Gastroesophageal sphincter (tissue), 4 donors: ENCODE data around the gene IGSF11. TPM values are rescaled to one million over a fixed set of nuclear protein-coding genes. Genes with fewer than 3 reads are reported as not detected.

ENCODE experiments used
- ATAC-seq: fragments of 150-250 bp; one replicate; pipeline ENCODE4 v1.9.1; 2016; ENCODE audit warnings: mild to moderate bottlenecking, moderate library complexity
- H3K27ac ChIP-seq, 4 donors: fragments of 200-600 bp; sonication (generic) in 3 of 4; 1 replicate in 3 of 4; 2 replicates in 1 of 4; pipeline ENCODE4 v1.5.1; 2016 to 2019
- H3K27me3 ChIP-seq: fragments of 200-600 bp; sonication (generic); one replicate; pipeline ENCODE4 v1.5.1; 2019
- H3K36me3 ChIP-seq, 2 donors: fragments of 200-600 bp; sonication (generic); one replicate each; pipeline ENCODE4 v1.5.1; 2019; ENCODE audit warnings: control low read depth in 1 of 2
- H3K4me1 ChIP-seq, 3 donors: fragments of 200-600 bp; sonication (generic); 1 replicate in 2 of 3; 2 replicates in 1 of 3; pipeline ENCODE4 v1.5.1; 2016 to 2019; ENCODE audit warnings: control low read depth in 2 of 3
- H3K4me3 ChIP-seq, 2 donors: fragments of 200-600 bp; sonication (generic); one replicate each; pipeline ENCODE4 v1.5.1; 2019; ENCODE audit warnings: mild to moderate bottlenecking in 1 of 2, moderate library complexity in 1 of 2
- H3K9me3 ChIP-seq, 3 donors: fragments of 200-600 bp; sonication (generic); one replicate each; pipeline ENCODE4 v1.5.1; 2017 to 2019; ENCODE audit warnings: control low read depth in 2 of 3
- EP300 ChIP-seq: sonication (generic); formaldehyde crosslinking; IDR thresholded peaks from one replicate; pipeline ENCODE4 v1.6.1; 2017; ENCODE audit warnings: antibody characterized with exemption, mild to moderate bottlenecking
- POLR2A ChIP-seq, 2 donors: fragments of 450-650 bp; IDR thresholded peaks; one replicate each; pipeline ENCODE4 v1.6.1; 2017; ENCODE audit warnings: antibody characterized with exemption in 2 of 2, mild to moderate bottlenecking in 2 of 2, moderate library complexity in 1 of 2
- POLR2AphosphoS5 ChIP-seq: sonication (generic); formaldehyde crosslinking; IDR thresholded peaks from one replicate; pipeline ENCODE4 v1.6.1; 2017; ENCODE audit warnings: antibody characterized with exemption
- whole genome bisulfite sequencing, 2 donors: methylation state at CpG; one replicate each; pipeline ENCODE4 v1.1.5; 2018; ENCODE audit warnings: low coverage in 1 of 2; 5-methylcytosine and 5-hydroxymethylcytosine counted together
- total RNA-seq, 4 donors: library from RNA; depleted of rRNA; stranded (reverse); fragments of >200 nt; gene quantifications; one replicate each; pipeline ENCODE4 v1.1.0, GENCODE V29; 2016
- TF ChIP-seq, protein P1 (sequence below), 4 experiments: fragments of 200-600 bp in 2 of 4; fragments of 450-650 bp in 2 of 4; sonication (generic) in 1 of 4; IDR thresholded peaks; one replicate each; pipeline ENCODE4 v1.5.1; 2017 to 2019; ENCODE audit warnings: antibody characterized with exemption in 4 of 4, mild to moderate bottlenecking in 2 of 4, moderate library complexity in 2 of 4

IGSF11 gene
- total RNA-seq, 4 donors from 2014 or later: 2.0 to 20.2 (median 6.1) TPM

DNA sequence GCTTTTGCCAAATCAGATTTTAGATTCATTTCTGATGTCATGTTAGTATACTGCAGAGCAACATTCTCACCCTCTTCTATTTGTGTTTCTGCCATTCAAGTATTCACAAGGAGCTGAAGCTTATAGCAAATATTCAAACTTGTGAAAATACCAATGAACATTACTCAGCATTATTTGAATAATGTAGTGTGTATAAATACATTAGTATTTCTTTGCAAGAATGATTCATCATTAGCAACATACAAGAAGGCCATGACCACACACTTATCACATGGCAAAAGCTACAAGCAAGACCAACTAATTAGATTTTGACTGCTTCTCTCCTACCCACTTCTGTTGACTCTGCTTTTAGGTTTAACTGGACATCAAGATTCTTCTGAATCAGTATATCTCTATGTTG lies 124.9 kb downstream of the IGSF11 start:
- no peak for ATAC-seq

DNA sequence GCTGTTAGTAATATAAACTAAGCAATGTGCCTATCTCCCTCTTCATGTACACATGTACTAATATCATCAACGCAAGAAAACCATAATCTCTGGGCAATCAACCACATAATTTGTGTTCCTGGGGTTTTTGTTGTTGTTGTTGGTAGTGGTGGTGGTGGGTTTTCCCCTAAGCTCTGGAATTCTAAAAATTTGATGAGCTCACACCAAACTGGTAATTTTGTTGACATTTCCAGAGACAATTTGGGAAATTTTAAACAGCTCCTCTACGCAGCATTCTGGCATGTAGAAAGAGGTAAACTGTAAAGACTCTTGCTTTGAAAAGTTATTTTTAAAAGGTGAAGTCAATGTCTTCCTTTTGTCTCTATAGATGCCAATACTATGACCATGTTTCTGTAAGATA lies 126.7 kb downstream of the IGSF11 start:
- Histone ChIP-seq H3K4me1 (no peaks in the 10 kb centered on the region), H3K27ac (no peak overlapping the region), H3K36me3 (peaks cover 0 to under 1% of the 10 kb centered on the region in 2 donors), H3K9me3 (no peaks in the 10 kb centered on the region), H3K27me3 (no peaks in the 10 kb centered on the region), H3K4me3 (no peak overlapping the region)
- WGBS, 2 donors: 54 to 74% methylated on average over 2 of the region's 2 CpGs
- TF ChIP-seq EP300 (no peak), POLR2A (IDR thresholded peaks at IDR 0.05) (no peak), POLR2AphosphoS5 (no peak)
- TF ChIP-seq, protein P1, sequence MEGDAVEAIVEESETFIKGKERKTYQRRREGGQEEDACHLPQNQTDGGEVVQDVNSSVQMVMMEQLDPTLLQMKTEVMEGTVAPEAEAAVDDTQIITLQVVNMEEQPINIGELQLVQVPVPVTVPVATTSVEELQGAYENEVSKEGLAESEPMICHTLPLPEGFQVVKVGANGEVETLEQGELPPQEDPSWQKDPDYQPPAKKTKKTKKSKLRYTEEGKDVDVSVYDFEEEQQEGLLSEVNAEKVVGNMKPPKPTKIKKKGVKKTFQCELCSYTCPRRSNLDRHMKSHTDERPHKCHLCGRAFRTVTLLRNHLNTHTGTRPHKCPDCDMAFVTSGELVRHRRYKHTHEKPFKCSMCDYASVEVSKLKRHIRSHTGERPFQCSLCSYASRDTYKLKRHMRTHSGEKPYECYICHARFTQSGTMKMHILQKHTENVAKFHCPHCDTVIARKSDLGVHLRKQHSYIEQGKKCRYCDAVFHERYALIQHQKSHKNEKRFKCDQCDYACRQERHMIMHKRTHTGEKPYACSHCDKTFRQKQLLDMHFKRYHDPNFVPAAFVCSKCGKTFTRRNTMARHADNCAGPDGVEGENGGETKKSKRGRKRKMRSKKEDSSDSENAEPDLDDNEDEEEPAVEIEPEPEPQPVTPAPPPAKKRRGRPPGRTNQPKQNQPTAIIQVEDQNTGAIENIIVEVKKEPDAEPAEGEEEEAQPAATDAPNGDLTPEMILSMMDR (IDR thresholded peaks at IDR 0.05): no peak
- ATAC-seq: no peak

More for the DNA sequence above, 124.9 kb downstream of the IGSF11 start:
- TF ChIP-seq POLR2A (IDR thresholded peaks at IDR 0.05): no peak
- TF ChIP-seq, protein P1 (IDR thresholded peaks at IDR 0.05): no peak
- TF ChIP-seq EP300: no peak
- no peak for TF ChIP-seq POLR2AphosphoS5
- H3K4me3 ChIP-seq: no peak overlapping the region
- no peak overlapping the region for H3K27ac ChIP-seq
- no peaks in the 10 kb centered on the region for H3K36me3 ChIP-seq
- H3K9me3 ChIP-seq: no peaks in the 10 kb centered on the region
- no peaks in the 10 kb centered on the region for H3K27me3 ChIP-seq
- H3K4me1 ChIP-seq: no peaks in the 10 kb centered on the region

DNA sequence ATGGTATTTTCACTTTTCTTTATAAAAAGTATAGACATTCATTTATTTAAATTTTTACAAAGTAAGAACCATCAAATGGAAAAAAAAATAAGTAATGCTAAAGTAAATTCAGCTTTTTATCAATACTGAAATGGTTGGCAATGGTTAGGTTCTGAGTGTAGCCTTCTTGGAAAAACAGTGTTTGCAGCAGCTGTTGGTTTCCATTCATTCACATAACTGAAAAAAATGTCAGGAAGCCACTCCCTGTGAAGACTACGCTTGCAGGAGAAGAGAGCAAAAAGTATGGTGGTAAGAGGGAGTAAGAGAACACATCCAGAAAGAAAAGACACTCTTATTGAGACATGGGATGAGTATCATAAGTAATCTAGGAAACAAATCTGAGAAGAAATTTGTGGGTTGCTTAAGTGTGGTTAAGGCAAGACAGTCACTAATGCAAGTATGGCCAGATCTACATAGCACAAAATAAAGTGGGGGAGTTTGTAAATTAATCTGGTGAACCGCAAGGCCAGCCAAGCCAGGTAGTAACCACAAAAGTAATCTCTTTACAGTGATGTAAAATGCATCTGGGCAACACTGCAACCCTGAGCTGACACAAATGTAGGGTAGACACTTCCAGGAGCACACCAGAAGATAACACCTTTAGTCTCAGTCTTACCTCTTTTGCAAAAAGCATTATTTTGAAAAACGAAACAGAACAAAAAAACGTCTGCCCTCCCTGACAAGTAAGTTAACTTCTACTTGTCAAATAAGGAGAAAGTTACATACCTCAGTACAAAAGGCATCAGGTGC lies 133.7 kb downstream of the IGSF11 start:
- Histone ChIP-seq H3K4me3 (no peak overlapping the region), H3K27ac (no peak overlapping the region), H3K27me3 (no peaks in the 10 kb centered on the region), H3K36me3 (peaks cover 0 to 10% of the 10 kb centered on the region in 2 donors), H3K4me1 (no peaks in the 10 kb centered on the region), H3K9me3 (no peaks in the 10 kb centered on the region)
- 65 to 75% methylated on average over 4 of the region's 4 CpGs for WGBS, 2 donors
- no peak for ATAC-seq
- no peak for TF ChIP-seq POLR2A (IDR thresholded peaks at IDR 0.05)
- TF ChIP-seq EP300: no peak
- TF ChIP-seq POLR2AphosphoS5: no peak
- TF ChIP-seq, protein P1 (IDR thresholded peaks at IDR 0.05): no peak

DNA sequence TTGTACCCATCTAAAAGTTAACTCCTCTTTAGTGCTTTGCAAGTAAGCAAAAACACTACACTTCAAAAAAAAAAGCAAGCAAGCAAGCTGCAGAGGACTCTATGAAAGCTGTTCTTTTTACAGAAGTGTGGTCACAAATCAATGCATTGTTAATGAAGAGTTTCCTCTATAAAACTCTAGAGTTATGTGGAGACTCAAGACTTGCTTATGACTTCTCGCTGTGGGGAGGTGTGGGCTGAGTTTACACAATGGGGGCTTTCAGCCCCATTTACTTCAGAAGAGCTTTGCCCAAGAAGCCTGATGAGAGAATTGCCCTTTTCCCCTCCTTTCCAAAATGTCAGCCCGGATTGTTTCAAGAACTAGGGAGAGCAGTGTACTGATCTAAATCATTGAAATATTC lies 144.4 kb downstream of the IGSF11 start:
- no peaks in the 10 kb centered on the region for H3K9me3 ChIP-seq
- H3K36me3 ChIP-seq: no peaks in the 10 kb centered on the region
- H3K27ac ChIP-seq: no peak overlapping the region
- no peak for ATAC-seq
- H3K27me3 ChIP-seq: no peaks in the 10 kb centered on the region
- H3K4me1 ChIP-seq: no peaks in the 10 kb centered on the region
- no peak for TF ChIP-seq POLR2AphosphoS5
- TF ChIP-seq, protein P1 (IDR thresholded peaks at IDR 0.05): no peak
- no peak for TF ChIP-seq POLR2A (IDR thresholded peaks at IDR 0.05)
- no peak for TF ChIP-seq EP300
- no peak overlapping the region for H3K4me3 ChIP-seq
- WGBS, 2 donors: 67 to 79% methylated on average over 2 of the region's 2 CpGs

DNA sequence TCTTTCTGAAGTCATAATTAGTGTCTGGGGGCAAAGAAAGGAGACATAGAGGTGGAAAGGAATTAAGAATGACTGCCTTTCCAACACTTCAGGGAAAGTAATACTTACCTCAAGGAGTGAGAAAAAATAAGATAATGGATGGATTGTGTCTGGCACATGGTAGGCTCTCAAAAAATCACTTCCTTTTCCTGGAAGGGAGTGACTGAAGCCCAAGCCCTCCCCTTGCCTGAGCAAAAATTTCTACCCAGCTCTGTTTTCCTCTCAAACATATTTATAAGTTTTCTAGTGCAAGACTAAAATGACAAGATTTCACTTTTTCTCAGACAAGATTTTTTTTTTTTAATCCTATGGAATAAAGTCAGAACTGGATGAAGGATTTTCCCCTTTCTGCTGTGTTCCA lies 145.0 kb downstream of the IGSF11 start:
- ATAC-seq: no peak
- no peak overlapping the region for H3K27ac ChIP-seq

More for the DNA sequence above, 145.0 kb downstream of the IGSF11 start:
- Histone ChIP-seq H3K27me3 (no peaks in the 10 kb centered on the region), H3K4me3 (no peak overlapping the region), H3K9me3 (no peaks in the 10 kb centered on the region), H3K36me3 (no peaks in the 10 kb centered on the region), H3K4me1 (no peaks in the 10 kb centered on the region)
- TF ChIP-seq EP300: no peak
